UCSD-AML1 (cell line): ENCODE results near the gene TEN1.
"Not testable (repeated sequence)": the region's sequence is repeated elsewhere in the genome, so short reads cannot be mapped to it uniquely, and the experiment has no call there.

Source experiments
- DNase-seq: peaks from one replicate; lab custom pipeline; 2025; ENCODE audit not compliant: unreplicated experiment; lab: John Stamatoyannopoulos, UW

The TEN1 gene

DNA sequence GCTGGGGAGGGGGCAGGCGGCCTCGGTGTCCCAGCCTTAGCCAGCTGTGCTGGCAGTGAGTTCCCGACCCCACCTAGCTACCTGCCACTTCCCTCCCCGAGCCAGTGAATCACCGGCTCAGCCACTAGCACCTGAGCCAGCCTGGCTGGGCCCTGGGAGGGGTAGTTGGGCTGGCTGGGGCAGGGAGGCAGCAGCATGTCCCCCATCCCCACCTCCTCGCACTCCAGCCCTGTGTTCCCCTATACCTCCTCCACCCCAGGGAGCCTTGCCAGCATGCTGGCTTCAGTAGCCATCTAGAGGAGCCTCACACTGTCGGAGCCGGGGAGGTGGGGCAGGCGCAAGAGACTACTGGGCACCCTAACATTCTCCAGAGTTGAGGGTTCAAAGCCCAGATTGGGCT is 45.3 kb downstream of the TEN1 start:
- DNase-seq: no peak

DNA sequence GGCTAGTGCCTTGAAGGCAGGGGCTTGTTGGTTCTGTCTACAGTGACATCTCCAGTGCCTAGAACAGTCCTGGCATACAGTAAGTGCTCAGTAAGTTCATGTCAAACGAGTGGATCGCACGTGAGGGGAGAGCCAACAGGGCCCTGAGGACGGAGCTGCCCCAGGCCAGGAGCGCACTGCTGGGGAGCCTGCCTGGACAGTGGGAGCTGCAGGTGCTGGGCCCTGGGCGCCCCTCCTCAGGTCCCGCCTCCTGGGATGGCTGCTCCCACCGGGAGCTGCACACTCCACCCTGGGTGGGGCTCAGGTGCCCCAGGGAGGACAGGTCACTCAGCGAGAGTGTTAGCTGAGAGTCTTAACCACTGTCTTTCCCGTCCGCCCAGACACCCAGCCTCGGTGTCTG is 46.3 kb downstream of the TEN1 start:
- no peak for DNase-seq

DNA sequence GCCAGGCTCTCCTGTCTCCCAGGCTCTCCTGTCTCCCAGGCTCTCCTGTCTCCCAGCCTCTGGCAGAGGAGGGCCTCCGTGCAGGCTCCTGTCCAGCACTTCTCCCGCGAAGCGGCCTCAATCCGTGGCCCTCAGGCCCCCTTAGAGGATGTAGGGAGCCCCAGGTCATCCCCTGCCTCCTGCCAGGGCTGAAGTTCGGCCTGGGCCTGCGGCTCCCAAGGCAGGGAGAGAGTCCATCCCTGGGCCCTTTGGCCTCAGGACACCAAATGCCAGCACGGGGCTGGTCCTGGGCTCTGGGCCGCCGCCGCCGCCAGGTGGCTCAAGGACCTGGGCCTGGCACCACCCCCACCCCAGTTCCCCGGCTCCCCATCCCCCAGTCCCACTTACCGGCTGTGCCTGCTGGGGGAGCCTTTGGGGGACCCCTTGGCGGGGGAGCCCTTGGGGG is 47.7 kb downstream of the TEN1 start:
- no peak for DNase-seq

DNA sequence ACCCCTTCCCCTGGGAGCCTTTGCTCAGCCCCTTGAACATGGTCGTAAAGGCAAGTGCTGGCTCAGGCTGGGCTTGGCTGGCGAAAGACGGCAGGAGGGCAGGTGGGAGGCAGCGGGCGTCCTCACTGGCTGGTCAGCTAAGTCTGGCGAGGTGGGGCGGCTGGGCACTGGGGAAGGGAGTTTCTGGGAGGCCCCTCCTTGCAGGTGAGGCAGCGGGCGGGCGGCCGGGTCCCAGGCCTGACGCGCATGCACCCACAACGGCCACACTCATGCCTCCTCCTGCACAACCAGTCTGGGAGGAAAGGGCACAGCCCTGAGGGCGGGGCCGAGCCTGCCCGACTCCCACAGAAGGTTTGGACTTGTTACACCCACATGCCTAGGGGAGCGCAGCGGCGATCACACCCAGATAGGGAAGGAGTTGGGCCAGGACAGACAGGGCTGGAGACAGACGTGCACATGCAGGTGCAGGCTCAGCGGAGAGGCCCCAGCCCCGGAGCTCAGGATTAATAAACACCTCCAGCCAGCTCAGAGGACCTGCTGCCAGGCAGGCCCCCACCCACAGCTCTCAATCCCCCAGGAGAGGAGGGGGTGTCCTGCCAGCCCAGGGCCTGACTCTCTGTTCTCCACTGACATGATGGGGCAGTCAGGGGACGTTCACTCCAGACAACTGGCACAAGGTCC is 48.3 kb downstream of the TEN1 start, which contains the start of gene EVPL:
EVPL (minus strand) TSS at position 148 of the 681 bp plus-strand sequence; CDS start at position 40, 108 bp downstream.
- no peak for DNase-seq

DNA sequence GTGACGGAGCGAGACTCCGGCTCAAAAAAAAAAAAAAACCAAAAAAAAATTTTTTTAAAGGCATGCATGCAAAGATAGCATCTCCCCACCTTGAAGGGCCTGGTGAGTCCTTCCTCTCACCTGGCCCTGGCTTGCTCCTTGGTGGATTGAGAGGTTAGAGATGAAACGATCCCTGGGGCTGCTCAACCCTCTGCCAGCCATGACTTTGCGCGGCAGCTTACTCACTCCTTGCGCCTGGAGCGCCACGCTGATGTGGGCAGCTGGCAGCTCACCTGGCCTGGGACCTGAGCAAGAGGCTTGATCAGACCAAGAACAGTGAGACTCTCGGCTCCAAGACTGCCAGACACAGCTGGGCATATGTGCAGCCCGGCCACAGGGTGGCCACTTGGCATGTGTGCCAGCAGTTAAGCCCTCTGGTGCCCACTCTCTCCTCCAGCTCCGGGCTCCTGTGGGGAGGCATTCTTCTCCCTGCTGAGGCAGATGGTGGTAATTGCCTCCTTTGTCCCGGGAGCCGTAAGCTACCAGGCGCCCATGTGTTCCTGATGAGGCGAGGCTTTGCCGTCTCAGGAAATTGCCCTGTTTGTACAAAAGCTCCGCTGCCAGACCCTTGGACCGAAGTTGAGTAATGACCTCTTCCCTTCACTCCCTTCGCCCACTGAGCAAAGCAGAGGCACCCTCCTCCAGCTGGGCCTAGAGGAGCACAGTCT is 53.2 kb downstream of the TEN1 start:
- DNase-seq: no peak

DNA sequence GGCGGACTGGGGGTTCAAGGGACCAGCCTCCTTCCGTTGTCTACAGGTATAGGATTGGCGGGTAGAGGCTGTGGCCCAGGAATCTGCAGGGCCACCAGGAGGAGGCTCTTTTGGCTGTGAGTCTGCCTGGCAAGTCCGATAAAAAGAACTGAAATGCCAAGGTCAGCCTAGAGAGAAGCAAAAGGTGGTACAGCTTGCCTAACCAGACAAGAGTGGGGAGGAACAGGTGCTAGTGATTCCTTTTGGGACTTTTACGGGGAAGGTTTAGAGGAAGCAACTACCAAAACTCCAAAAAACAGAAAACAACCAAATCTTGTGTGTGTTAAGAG is 53.7 kb downstream of the TEN1 start:
- no peak for DNase-seq

DNA sequence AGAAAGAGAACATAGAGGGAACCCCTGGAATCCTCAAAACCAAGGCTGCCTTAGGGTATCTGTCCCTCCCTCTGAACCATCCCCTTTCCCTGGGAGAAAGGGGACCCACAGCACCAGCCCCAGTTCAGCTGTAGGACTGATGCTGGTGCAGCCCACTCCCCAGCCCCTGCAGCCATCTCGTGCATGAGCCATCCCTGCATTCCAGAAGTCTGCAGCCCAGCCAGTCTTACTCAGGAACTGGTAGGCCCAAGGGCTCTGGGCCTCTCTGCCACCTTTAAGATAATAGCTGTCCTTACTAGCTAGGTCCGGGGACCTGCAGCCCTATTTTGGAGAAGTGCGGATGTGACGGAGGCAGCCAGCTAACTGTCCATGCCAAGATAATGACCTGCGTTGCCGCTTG is 54.1 kb downstream of the TEN1 start:
- no peak for DNase-seq

DNA sequence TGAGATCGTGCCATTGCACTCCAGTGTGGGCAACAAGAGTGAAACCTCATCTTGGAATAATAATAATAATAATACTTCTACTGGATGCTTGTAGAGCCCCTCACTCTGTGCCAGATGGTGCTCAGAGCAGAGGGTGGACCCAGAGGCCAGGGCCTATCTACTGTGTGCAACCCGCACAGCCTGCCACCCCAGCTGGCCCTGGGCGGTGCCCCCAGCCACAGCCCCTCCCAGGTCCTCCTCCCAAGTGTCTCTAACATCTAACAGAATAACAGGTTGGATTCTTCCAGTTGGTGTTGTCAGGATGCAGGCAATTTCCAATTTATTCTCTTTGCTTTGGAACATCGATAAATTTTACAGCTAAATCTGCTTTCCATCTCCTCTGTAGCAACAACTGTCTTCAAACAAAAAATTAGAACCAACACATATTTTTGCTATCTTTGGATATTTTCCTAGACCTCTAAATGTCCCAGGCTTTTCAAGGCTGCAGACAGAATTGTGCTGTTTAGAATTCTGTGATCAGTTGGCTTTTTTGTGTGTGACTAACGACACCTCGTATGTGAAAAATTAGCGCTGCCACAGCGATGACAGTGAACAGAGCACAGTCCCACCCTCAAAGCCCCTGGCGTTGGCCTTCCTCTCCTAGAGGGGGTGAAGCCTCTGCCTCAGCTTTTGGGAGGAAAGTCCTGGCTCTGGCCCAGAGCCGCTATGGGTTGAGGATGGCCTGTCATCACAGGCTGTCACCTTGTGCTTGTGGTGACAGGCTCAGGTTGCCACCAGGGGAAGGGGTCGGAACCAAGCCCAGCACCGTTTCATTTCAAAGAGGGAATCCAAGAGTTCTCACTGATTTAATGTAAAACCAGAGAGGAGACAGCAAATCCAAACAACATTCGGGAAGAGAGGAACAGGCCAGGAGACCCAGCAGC is 55.6 kb downstream of the TEN1 start:
- no peak for DNase-seq

DNA sequence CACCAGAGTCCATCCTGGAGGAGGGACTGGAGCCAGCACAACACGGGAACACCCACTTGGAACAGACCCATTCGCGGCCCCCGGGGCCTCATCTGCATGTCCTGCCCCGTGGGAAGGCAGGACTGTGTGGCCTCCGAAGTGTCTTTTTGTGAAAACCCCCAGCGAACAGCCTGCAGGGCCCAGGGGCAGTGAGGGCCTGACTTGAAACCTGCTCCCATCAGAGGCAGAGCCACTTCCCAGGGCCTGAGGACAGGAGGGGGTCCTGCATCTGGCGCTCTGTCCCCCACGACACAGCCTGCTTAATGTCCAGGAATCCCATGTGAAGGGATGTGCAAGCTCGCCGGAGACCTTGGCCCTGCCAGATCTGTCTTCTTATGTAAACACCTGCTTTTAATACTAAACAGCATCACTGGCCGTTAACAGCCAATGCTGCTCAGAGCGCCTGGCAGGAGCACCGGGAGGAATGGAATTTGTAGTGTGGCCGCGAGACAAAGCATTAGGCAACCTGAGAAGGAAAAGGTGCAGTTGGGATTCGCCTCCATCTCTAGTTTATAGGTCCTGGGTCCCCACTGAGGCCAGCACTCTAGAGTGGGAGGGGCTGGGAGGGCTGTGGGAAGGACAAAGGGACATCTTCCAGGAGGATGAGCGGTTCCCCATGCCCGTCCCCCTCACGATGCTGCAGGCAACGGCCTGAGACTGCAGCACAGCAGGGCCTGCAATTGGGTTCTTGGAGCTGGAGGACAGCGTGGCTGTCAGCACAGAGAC is 57.6 kb downstream of the TEN1 start:
- no peak for DNase-seq

DNA sequence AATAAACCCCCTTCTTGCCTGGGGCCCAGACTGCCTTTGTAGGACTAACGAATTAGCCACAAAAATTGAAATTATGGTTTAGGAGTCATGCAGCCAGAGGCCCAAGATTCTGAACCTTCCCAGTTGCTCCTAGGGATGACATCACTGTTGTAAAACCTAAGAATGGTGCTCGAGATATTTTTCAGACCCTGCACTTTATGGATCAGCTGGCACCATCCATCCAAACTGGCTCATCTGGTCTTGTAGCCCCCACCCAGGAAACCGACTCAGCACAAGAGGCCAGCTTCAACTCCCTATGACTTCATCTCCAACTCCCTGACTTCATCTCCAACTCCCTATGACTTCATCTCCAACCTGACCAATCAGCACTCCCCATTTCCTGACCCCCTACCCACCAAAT is 59.0 kb downstream of the TEN1 start:
- DNase-seq: no peak

DNA sequence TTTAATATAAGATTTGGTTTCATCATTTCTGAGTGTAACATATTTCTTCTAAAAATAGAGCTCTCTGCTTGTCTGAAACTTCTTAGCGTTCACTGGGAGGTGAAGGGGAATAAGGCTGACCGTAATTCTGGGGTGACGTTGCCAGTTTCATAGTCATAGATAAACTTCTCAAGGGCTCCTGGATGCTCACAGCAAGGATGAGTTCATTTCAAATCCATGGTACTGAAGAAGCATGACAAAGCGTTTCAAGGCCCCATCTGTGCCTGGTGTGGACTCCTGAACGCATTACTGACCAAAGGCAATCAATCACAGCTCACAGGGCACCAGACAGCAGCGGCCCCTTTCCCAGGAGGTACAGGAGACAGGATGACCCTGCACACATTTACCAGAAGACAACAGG is 60.1 kb downstream of the TEN1 start:
- no peak for DNase-seq

DNA sequence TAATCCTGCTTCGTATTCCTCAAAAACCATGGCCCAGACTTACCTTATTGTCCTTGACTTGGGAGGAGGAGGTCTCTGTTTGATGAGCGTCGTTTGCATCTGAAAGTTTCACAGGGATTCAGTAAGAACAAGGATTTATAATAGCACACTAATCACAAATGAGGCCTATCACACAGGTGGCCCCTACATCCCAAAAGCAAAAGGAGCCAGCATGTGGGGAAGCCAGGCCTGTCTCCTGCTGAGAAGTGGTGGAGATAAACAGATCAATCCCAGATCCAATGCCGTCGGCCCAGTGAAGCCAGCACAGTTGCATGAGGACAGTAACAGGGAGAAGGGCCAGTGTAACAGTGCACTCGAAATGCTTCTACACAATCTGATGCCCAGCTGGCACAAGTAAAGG is 61.3 kb downstream of the TEN1 start:
- DNase-seq: no peak

DNA sequence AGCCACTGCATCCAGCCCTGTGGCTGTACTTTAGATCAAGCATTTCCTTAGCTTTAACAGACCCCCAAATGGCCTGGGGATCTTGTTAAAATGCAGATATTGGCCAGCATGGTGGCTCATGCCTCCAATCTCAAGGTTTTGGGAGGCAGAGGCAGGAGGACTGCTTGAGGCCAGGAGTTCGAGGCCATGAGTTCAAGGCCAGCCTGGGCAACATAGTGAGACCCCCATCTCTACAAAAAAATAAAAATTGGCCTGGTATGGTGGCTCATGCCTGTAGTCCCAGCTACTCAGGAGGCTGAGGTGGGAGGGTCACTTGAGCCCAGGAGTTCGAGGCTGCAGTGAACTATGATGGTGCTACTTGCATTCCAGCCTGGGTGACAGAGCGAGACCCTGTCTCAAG is 63.8 kb downstream of the TEN1 start:
- not testable (repeated sequence) for DNase-seq

DNA sequence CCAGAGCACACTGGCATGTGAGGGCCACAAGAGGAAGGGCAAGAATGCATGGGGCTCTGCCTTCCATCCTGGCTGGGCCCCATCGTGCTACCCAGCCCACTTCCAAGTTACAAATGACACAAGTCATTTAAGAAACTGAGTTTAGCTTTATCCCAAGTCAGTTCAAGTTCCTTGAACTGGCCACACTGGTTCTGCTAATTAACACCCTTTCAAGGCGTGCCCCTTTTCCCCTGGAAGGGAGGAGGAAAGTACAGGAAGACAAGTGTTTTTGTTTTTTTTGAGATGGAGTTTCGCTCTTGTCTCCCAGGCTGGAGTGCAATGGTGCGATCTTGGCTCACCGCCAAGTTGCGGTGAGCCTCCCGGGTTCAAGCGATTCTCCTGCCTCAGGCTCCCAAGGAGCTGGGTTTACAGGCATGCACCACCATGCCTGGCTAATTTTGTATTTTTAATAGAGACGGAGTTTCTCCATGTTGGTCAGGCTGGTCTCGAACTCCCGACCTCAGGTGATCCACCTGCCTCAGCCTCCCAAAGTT is 65.5 kb downstream of the TEN1 start:
- not testable (repeated sequence) for DNase-seq

DNA sequence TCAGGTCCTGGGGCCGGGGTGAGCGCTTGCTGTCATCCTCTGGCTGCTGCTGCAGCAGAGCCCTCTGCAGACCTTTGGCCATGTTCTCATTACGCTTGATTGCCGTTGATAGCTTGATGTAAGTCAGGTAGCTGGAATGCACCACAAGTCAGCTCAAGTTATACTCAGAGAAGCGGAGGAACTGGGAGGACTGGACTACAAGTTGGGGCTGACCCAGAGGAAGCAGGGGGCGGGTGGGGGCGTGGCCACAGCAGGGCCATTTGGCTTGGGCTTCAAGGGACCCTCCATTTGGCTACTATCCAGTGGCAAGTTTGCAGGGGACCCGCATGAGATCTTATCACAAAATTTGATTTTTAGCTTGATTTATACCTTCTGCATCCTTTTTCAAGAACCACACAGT is 67.0 kb downstream of the TEN1 start:
- DNase-seq: no peak

DNA sequence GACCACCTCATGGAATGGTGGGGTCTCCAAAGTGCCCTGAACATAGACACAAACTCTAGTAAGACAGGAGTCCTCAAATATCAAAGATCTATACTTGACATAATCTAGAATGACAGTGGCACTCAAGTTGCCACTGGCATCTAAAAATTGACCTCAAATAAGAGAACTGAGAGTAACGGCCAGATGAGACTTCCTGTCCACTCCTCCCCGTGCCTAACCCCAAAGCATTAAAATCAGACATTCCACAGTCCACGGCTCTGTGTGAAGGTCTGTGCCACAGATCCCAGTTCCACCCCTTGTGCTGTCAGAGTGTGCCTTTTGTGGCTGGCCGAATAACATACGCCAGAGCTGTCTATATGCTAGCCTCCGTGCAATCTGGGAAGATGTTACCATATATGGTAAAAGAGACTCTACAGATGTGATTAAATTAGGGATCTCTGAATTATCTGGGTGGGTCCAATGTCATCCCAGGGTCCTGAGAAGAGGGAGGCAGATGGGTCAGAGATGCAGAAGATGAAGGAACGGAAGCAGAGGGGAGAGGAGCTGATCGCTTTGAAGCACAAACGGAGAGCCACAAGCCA is 69.1 kb downstream of the TEN1 start:
- DNase-seq: no peak

DNA sequence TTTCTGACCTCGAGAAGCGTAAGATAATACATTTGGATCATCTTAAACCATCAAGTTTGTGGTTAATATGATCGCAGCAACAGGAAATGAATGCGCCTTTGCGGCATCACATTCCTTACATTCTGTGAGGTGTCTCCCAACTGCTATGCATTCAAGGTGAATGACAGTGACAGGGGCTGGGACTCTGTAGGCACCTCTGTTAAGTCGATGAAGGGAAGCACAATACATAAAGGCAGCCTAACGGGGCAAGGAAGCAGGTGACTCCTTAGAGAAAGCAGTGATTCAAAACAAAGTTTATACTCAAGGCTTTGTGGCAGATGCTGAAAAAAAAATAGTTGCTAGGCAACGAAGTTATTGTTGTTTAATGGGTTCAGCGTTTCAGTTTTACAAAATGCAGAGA is 69.7 kb downstream of the TEN1 start:
- DNase-seq: no peak

DNA sequence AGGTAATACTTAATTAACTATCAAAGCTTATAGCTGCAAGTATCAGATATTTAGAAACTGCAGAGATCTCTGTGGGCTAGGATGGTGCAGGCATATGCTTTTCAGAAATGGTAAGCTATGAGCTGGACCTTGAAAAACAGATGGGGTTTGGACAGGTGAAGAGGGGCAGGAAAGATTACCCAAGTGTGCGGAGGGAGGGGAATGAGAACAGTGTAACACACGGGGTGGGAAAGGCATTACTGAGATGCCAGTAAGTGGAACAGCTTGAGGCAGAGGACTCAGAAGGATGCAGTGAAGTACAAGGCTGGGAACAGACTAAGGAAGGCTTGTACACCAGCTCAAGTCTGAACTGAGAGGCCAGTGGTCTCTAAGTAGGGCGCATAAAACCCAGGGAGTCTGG is 70.2 kb downstream of the TEN1 start:
- DNase-seq: no peak

DNA sequence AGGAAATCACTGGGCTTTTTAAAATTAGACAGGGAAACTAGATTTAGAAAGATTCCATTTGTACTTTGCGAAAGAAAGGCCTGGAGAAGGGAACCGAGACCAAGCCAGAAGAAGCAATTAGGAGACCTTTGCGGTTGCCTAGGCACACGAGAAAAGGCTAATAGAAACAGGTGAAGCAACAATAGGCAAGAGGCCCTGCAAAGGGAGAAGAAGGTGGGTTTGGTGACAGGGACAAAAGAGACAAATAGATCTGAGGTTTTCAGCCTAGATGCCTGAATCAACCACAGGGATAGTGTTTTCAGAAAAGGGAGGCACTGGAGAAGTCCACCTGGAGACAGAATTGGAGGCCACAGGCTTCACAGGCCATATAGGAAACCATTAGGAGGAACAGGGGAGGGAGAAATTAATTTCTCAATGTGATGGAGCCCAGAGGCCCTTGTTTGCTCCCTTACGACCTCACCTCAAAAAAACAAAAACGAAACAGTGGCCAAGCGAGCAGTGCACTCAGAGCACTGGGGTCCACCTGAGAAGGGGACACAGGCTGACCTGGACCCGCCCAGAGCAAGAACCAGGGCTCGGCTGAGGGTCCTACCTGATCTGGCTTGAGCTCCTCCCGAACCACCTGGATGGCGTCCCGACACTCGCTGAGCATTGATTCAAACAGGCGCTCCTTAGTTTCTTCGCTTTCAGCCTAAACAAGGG is 70.9 kb downstream of the TEN1 start:
- no peak for DNase-seq
